BLaER1 (cell line): ENCODE data around the gene SPACA6.

Experiments used
- H3K27ac ChIP-seq: shearing (Covaris generic); formaldehyde crosslinking; 2 replicates; pipeline ENCODE4 v1.8.1; 2022
- H3K27me3 ChIP-seq: shearing (Covaris generic); formaldehyde crosslinking; 2 replicates; pipeline ENCODE4 v1.8.1; 2022
- H3K36me3 ChIP-seq: shearing (Covaris generic); formaldehyde crosslinking; 2 replicates; pipeline ENCODE4 v1.8.1; 2022
- H3K4me1 ChIP-seq: shearing (Covaris generic); formaldehyde crosslinking; 2 replicates; pipeline ENCODE4 v1.8.1; 2022
- H3K4me2 ChIP-seq: shearing (Covaris generic); formaldehyde crosslinking; 2 replicates; pipeline ENCODE4 v1.8.1; 2022
- H3K4me3 ChIP-seq: shearing (Covaris generic); formaldehyde crosslinking; 2 replicates; pipeline ENCODE4 v1.8.1; 2022
- H3K9ac ChIP-seq: shearing (Covaris generic); formaldehyde crosslinking; 2 replicates; pipeline ENCODE4 v1.8.1; 2022
- H3K9me3 ChIP-seq: shearing (Covaris generic); formaldehyde crosslinking; 2 replicates; pipeline ENCODE4 v1.8.1; 2022
- H4K20me1 ChIP-seq: shearing (Covaris generic); formaldehyde crosslinking; 2 replicates; pipeline ENCODE4 v1.8.1; 2022
- Cebpa-rat ChIP-seq: shearing (Covaris generic); IDR thresholded peaks from 2 replicates; pipeline ENCODE4 v1.8.1; 2022

Gene SPACA6

DNA sequence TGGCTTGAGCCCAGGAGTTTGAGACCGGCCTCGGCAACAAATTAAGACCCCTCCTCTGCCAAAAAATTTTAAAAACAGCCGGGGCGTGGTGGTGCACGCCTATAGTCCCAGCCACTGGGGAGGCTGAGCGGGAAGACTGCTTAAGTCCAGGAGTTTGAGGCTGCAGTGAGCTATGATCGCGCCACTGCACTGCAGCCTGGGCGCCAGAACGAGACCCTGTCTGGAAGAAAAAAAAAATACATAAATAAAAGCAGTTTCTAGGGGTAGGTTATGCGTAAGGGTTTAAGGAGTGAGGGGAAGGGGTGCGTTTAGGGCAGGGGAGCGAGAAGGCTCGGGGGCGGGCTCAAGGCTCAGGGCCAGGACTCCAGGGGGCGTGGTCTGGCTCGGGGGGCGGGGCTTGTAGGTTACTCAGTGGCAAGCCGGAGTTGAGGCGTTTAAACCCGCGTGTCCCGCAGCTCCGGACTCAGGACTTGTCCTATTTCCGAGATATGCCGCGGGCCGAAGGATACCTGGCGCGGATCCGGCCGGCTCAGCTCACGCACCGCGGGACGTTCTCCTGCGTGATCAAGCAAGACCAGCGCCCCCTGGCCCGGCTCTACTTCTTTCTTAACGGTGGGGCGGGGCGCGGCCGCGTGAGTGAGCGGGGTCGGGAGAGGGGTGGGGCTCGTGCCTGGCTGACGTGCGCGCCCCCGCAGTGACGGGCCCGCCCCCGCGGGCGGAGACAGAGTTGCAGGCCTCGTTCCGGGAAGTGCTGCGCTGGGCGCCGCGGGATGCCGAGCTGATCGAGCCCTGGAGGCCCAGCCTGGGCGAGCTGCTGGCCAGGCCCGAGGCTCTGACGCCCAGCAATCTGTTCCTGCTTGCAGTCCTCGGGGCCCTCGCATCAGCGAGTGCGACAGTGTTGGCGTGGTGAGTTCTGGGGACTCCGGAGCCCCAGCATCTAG is 10.7 kb downstream of the SPACA6 start:
- peak overlapping the region; percentile 90 for H3K27ac ChIP-seq
- H3K4me2 ChIP-seq: peak overlapping the region; percentile 90

DNA sequence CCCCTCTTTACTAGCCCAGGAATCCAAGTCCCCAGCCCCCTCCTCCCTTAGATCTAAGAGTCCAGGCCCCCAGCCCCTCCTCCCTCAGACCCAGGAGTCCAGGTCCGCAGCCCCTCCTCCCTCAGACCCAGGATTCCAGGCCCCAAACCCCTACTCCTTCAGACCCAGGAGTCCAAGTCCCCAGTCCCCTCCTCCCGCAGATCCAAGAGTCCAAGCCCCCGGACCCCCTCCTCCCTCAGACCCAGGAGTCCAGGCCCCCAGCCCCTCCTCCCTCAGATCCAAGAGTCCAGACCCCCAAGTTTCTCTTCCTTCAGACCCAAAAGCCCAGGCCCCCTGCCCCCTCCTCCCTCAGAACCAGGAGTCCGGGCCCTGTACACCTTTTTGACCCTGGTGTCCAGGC is 11.5 kb downstream of the SPACA6 start:
- peak overlapping the region; percentile 90 for H3K4me2 ChIP-seq
- peaks cover 47% of the 10 kb centered on the region for H3K36me3 ChIP-seq
- H3K27me3 ChIP-seq: peaks cover 16% of the 10 kb centered on the region
- peaks cover 41% of the 10 kb centered on the region for H3K4me1 ChIP-seq
- peak overlapping the region; percentile 90 for H3K27ac ChIP-seq
- H4K20me1 ChIP-seq: peaks cover 16% of the 10 kb centered on the region
- peak overlapping the region; percentile 78 for H3K4me3 ChIP-seq
- H3K9me3 ChIP-seq: no peaks in the 10 kb centered on the region
- TF ChIP-seq Cebpa-rat: no peak
- peak overlapping the region; percentile 94 for H3K9ac ChIP-seq

More for the DNA sequence above, 10.7 kb downstream of the SPACA6 start:
- Histone ChIP-seq H3K4me3 (peak overlapping the region; percentile 78), H3K27me3 (peaks cover 16% of the 10 kb centered on the region), H3K9ac (peak overlapping the region; percentile 94), H3K36me3 (peaks cover 54% of the 10 kb centered on the region), H3K4me1 (peaks cover 33% of the 10 kb centered on the region), H3K9me3 (no peaks in the 10 kb centered on the region), H4K20me1 (peaks cover 21% of the 10 kb centered on the region)
- no peak for TF ChIP-seq Cebpa-rat

DNA sequence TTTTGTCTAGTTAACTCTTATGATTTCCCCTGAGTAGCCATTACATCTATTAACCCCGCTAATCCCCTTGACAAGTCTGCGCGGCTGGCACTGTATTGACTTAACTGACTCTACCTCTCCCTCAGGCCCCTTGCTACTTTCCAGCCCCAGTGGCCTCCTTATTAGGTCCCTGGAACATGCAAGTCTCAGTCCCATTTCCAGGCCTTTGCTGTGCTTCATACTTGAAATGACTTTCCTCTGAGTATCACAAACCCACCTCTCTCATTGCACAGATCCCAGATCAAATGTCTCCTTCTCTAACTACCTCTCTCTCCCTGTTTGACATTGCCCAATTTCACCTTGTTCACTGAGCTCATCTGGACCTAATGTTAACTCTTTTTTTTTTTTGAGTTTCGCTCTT is 13.2 kb downstream of the SPACA6 start:
- Histone ChIP-seq H3K4me2 (no peak overlapping the region), H4K20me1 (peaks cover 16% of the 10 kb centered on the region), H3K9me3 (no peaks in the 10 kb centered on the region), H3K27me3 (peaks cover 16% of the 10 kb centered on the region), H3K4me3 (no peak overlapping the region), H3K27ac (no peak overlapping the region), H3K9ac (no peak overlapping the region), H3K36me3 (peaks cover 31% of the 10 kb centered on the region), H3K4me1 (peaks cover 57% of the 10 kb centered on the region)
- TF ChIP-seq Cebpa-rat: no peak

DNA sequence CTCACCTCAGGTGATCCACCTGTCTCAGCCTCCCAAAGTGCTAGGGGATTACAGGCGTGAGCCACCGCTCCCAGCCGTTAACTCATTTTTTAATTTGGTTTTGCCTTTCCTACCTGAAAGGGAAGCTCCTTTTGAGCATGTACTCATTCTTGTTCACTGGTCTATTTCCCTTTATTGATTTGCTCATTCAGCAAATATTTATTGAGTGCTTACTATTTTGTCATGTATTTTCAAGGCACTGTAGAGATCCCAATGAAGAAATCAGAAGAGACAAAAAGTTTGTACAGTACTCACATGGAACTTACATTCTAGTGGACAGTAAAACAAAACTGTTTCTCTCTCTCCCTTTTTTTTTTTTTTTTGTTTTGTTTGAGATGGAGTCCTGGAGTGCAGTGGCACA is 13.8 kb downstream of the SPACA6 start:
- H3K4me2 ChIP-seq: no peak overlapping the region
- TF ChIP-seq Cebpa-rat: no peak
- peaks cover 62% of the 10 kb centered on the region for H3K4me1 ChIP-seq
- H3K27me3 ChIP-seq: peaks cover 16% of the 10 kb centered on the region
- peaks cover 26% of the 10 kb centered on the region for H3K36me3 ChIP-seq
- H3K9ac ChIP-seq: no peak overlapping the region
- no peak overlapping the region for H3K4me3 ChIP-seq
- peaks cover 16% of the 10 kb centered on the region for H4K20me1 ChIP-seq
- no peak overlapping the region for H3K27ac ChIP-seq
- H3K9me3 ChIP-seq: no peaks in the 10 kb centered on the region

DNA sequence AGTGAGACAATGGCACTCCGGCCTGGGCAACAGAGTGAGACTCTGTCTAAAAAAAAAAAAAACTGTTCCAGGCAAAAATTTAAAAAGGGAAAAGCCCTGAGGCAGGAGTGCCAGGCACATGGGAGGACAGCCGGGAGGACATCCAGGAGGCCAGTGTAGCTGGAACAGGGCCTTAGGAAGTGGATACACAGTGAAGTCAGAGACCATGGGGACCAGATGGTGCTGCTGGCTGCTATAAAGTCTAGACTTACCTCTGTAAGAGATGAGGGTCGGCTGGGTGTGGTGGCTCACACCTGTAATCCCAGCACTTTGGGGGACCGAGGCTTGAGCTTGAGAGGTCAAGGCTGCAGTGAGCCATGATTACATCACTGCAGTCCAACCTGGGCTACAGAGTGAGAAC is 15.7 kb downstream of the SPACA6 start:
- H4K20me1 ChIP-seq: no peaks in the 10 kb centered on the region
- no peak overlapping the region for H3K9ac ChIP-seq
- peaks cover 29% of the 10 kb centered on the region for H3K36me3 ChIP-seq
- no peak overlapping the region for H3K27ac ChIP-seq
- H3K9me3 ChIP-seq: peaks cover 4% of the 10 kb centered on the region; the same call in 1 of the 2 replicates
- TF ChIP-seq Cebpa-rat: no peak
- no peak overlapping the region for H3K4me3 ChIP-seq
- H3K4me1 ChIP-seq: peaks cover 59% of the 10 kb centered on the region
- H3K4me2 ChIP-seq: no peak overlapping the region
- H3K27me3 ChIP-seq: no peaks in the 10 kb centered on the region

DNA sequence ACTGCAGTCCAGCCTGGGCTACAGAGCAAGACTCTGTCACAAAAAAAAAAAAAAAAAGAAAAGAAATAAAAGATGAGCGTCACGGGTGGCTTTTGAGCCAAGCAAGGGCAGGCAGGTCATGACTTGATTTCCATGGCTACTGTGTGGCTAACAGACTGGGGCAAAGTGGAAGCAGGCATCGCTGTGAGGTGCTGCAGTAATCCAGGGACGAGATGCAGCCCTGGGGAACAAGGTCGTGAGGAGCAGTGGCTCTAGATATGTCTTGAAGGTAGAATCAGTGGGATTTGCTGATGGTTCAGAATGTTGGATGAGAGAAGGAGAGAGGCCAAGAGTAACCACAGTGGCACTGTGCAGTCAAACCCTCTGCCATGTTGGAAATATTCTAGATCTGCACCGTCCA is 16.4 kb downstream of the SPACA6 start:
- H3K9me3 ChIP-seq: peaks cover 6% of the 10 kb centered on the region; the same call in 1 of the 2 replicates
- H3K27ac ChIP-seq: no peak overlapping the region
- H3K9ac ChIP-seq: no peak overlapping the region
- H3K4me1 ChIP-seq: peaks cover 59% of the 10 kb centered on the region
- H3K4me2 ChIP-seq: peak overlapping the region; percentile 72
- peaks cover 31% of the 10 kb centered on the region for H3K36me3 ChIP-seq
- no peaks in the 10 kb centered on the region for H4K20me1 ChIP-seq
- no peaks in the 10 kb centered on the region for H3K27me3 ChIP-seq
- H3K4me3 ChIP-seq: no peak overlapping the region
- no peak for TF ChIP-seq Cebpa-rat

DNA sequence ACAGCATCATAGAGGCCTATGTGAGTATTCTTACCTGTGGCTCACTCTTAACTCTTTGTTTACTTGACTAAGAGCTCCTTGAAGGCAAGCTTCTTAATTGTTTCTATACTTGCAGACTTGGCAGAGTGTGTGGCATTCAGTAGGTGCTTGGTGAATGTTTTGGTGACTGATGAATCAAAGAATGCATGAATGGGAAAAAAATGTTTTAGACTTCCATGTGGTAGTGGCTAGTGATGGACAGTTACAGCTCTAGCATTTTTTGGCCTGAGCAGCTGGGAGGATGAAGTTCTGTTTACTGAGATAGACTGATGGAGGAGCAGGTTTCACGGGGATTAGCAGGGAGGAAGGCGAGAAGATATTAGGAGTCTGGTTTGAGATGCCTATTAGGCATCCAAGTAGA is 17.0 kb downstream of the SPACA6 start:
- no peak for TF ChIP-seq Cebpa-rat
- no peak overlapping the region for H3K9ac ChIP-seq
- peaks cover 55% of the 10 kb centered on the region for H3K4me1 ChIP-seq
- H3K4me3 ChIP-seq: no peak overlapping the region
- H3K4me2 ChIP-seq: peak overlapping the region; percentile 72
- peak overlapping the region; percentile 61; the same call in 1 of the 2 replicates for H3K27ac ChIP-seq
- H3K36me3 ChIP-seq: peaks cover 31% of the 10 kb centered on the region
- peaks cover 6% of the 10 kb centered on the region; the same call in 1 of the 2 replicates for H3K9me3 ChIP-seq
- no peaks in the 10 kb centered on the region for H3K27me3 ChIP-seq
- no peaks in the 10 kb centered on the region for H4K20me1 ChIP-seq

DNA sequence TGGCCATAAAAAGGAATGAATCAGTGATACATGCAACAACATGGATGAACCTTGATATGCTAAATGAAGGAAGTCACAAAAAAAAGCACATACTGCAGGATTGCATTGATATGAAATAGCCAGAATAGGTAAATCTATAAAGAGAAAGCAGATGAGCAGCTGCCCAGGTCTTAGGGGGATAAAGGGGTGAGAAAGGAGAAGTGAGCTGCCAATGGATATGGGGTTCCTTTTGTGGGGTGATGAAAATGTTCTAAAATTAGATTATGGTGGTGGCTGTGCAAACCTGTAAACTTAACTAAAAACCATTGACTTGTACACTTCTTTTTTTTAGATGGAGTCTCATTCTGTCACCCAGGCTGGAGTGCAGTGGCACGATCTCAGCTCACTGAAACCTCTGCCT is 18.6 kb downstream of the SPACA6 start:
- no peak overlapping the region for H3K4me3 ChIP-seq
- H3K36me3 ChIP-seq: peaks cover 22% of the 10 kb centered on the region
- no peaks in the 10 kb centered on the region for H3K27me3 ChIP-seq
- no peak overlapping the region for H3K27ac ChIP-seq
- no peak for TF ChIP-seq Cebpa-rat
- H3K9me3 ChIP-seq: peaks cover 6% of the 10 kb centered on the region; the same call in 1 of the 2 replicates
- H4K20me1 ChIP-seq: no peaks in the 10 kb centered on the region
- H3K4me2 ChIP-seq: peak overlapping the region; percentile 72
- no peak overlapping the region for H3K9ac ChIP-seq
- H3K4me1 ChIP-seq: peaks cover 47% of the 10 kb centered on the region

DNA sequence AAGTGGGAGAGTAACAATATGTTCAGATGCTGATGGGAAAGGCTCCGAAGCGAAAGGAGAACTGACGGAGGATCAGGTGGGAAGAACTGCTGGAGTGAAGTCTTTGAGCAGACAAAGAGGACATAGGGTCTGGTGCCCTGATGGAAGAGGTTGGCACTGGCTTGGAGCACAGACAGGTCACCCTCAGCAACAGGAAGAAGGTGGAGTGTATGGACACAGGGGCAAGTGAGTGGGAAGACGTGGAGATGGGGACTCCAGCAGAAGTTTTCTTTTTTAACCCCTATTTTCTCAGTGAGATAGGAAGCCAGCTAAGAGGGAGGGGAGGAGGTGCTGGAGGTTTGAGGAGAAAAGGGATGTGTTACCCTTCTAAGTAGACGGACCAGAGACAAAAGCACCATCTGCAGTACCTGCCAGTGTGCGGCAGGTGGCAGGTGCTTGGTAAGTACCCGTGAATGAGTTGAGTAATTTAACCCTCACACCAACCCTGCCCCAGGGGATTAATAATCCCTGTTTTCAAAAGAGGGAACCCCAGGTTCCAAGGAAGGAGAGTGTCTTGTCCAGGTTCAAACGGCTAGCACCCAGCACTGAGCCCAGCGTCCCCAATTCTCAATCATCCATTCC is 19.4 kb downstream of the SPACA6 start:
- Histone ChIP-seq H3K36me3 (peaks cover 14% of the 10 kb centered on the region), H4K20me1 (no peaks in the 10 kb centered on the region), H3K4me2 (0 out of 2 replicates have a peak overlapping the region, but pooled peaks have one; percentile 72), H3K9ac (no peak overlapping the region), H3K27ac (no peak overlapping the region), H3K4me1 (peaks cover 47% of the 10 kb centered on the region), H3K4me3 (no peak overlapping the region), H3K9me3 (peaks cover 6% of the 10 kb centered on the region; the same call in 1 of the 2 replicates), H3K27me3 (no peaks in the 10 kb centered on the region)
- no peak for TF ChIP-seq Cebpa-rat
